ENCODE measurements around the gene ANKRD13A. TPM values are rescaled to one million over a fixed set of nuclear protein-coding genes. Genes with fewer than 3 reads are reported as not detected.

ANKRD13A gene
- total and polyA plus RNA-seq, 2 of the 8 experiments (the other 6 are each of a cell fraction or from before 2014, with no cell fraction given), result 16.8 to 21.4 TPM

DNA sequence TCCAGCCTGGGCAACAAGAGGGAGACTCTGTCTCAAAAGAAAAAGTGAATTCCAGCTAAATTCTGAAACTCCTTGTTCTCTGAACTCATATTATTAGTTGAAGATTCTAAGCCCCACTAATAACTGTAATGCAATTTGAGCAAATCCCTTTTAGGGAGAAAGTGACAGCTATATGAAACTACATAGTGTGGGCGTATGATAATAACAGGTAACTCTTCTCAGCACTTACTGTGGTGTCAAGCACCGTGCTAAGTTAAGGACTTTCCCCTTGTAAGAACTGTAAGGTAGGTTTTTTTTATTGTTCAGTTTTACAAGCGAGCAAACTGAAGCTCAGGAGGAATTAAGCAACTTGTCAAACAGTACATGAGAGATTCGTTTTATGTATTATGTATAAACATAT, 5.4 kb downstream of the ANKRD13A start:
- Histone ChIP-seq H3K4ac (replicated peaks; ENCODE audit: insufficient read length, low read depth, low read length) (no peak overlapping the region), H2BK5ac (ENCODE audit: low read depth, low read length) (no peak overlapping the region), H2AK5ac (ENCODE audit: low read depth, low read length) (no peak overlapping the region), H3K27ac (ENCODE audit: low read depth, low read length) (no peak overlapping the region), H3K27me3 (replicated peaks in 1 of 4; ENCODE audit: control insufficient read depth in 3 of 4, extremely low read depth in 1 of 4, insufficient read depth in 3 of 4, low read length in 3 of 4) (peaks cover 0 to 9% (median 7%) of the 10 kb centered on the region in 4 experiments; a peak in 5 of 7 replicates), H2BK20ac (ENCODE audit: low read length) (no peak overlapping the region), H2BK12ac (ENCODE audit: low read depth, low read length) (no peak overlapping the region), H3K79me1 (ENCODE audit: low read depth, low read length) (no peaks in the 10 kb centered on the region), H4K91ac (replicated peaks; ENCODE audit: insufficient read length, low read length) (no peak overlapping the region), H3K18ac (ENCODE audit: extremely low read depth, low read length) (no peak overlapping the region), H3K23me2 (ENCODE audit: low read depth, low read length) (peaks cover 6% of the 10 kb centered on the region), H4K8ac (ENCODE audit: extremely low read depth, insufficient read depth, low read length) (no peak overlapping the region), H2BK15ac (ENCODE audit: low read length) (no peak overlapping the region), H3K4me3 (ENCODE audit: extremely low read depth in 1 of 4, insufficient read depth in 2 of 4, low read depth in 3 of 4, low read length in 4 of 4) (no peak overlapping the region), H3K9ac (replicated peaks in 1 of 4; ENCODE audit: extremely low read depth in 1 of 4, low read depth in 3 of 4, low read length in 3 of 4) (no peak overlapping the region), H2AFZ (ENCODE audit: low read length) (no peak overlapping the region), H3K4me1 (replicated peaks in 1 of 4; ENCODE audit: control insufficient read depth in 3 of 4, insufficient read depth in 4 of 4, low read length in 3 of 4) (peaks cover 0 to 6% (median 4%) of the 10 kb centered on the region in 4 experiments; a peak in 4 of 7 replicates), H3K23ac (ENCODE audit: insufficient read length) (no peak overlapping the region), H3K14ac (ENCODE audit: insufficient read length) (no peak overlapping the region), H4K5ac (ENCODE audit: insufficient read length, low read depth, low read length) (no peak overlapping the region), H2BK120ac (replicated peaks; ENCODE audit: low read depth, low read length) (no peak overlapping the region), H3K4me2 (ENCODE audit: insufficient read depth in 1 of 2, low read depth in 2 of 2, low read length in 2 of 2) (no peak overlapping the region), H3K9me3 (ENCODE audit: insufficient read depth in 2 of 2, low read depth in 1 of 2, low read length in 1 of 2) (no peaks in the 10 kb centered on the region), H3K36me3 (ENCODE audit: control insufficient read depth in 2 of 4, insufficient read depth in 4 of 4, low read length in 3 of 4) (no peaks in the 10 kb centered on the region), H3K79me2 (ENCODE audit: control insufficient read depth in 1 of 2, insufficient read depth in 2 of 2, low read length in 2 of 2) (no peaks in the 10 kb centered on the region), H4K20me1 (replicated peaks in 1 of 2; ENCODE audit: control insufficient read depth in 1 of 2, insufficient read depth in 2 of 2, low read length in 2 of 2) (peaks cover 0 to 2% of the 10 kb centered on the region in 2 experiments), H3K56ac (replicated peaks; ENCODE audit: insufficient read length, low read depth, low read length) (no peak overlapping the region)
- DNase-seq (ENCODE audit: low read depth in 1 of 2, low spot score in 2 of 2) (no peak), FAIRE-seq (no peak)
- TF ChIP-seq BRCA1 (IDR thresholded peaks at IDR 0.05; ENCODE audit: low read depth, low read length), result no peak
- 90% methylated on average over 4 of the region's 4 CpGs; no CpG with 5 or more reads in 1 of the 2 experiments for WGBS, 2 experiments (ENCODE audit: extremely low coverage in 1 of 2, insufficient coverage in 1 of 2, insufficient read length in 1 of 2, insufficient replicate concordance in 2 of 2, low coverage in 1 of 2, low lambda C conversion rate in 2 of 2, missing lambda C conversion rate in 1 of 2)
- ChIA-PET POLR2A (ENCODE audit: partially characterized antibody) (interaction anchor here (0.6 to 0.7 kb wide), 2 partner anchors 22 to 44 kb away, joined by 3 read pairs; no protein-coding TSS in a partner anchor), CTCF (ENCODE audit: partially characterized antibody) (interaction anchor here (0.6 to 1.4 kb wide), 2 partner anchors 16 to 575 kb away, joined by 3 read pairs; no protein-coding TSS in a partner anchor)

Measured in H1 (cell line).